Measurements from ENCODE around the gene NKX1-1.

The NKX1-1 gene

GRCh38 chr4:1408418-1408817, 2.2 kb upstream of the NKX1-1 start:
- ChIA-PET CTCF (no interaction called here), POLR2A (no interaction called here)
- DNase-seq (ENCODE audit: low read depth, low spot score): no peak
- no peak for TF ChIP-seq CTCF (IDR thresholded peaks at IDR 0.05; ENCODE audit: insufficient read depth, low read length, missing control alignments)
- no peak overlapping the region for H3K4me3 ChIP-seq (ENCODE audit: low read depth, low read length)

GRCh38 chr4:1407657-1408333, 1.6 kb upstream of the NKX1-1 start:
- POLR2A ChIA-PET: no interaction called here
- no peak for DNase-seq (ENCODE audit: low read depth, low spot score)
- H3K4me3 ChIP-seq (ENCODE audit: low read depth, low read length): no peak overlapping the region
- no peak for TF ChIP-seq CTCF (IDR thresholded peaks at IDR 0.05; ENCODE audit: insufficient read depth, low read length, missing control alignments)
- CTCF ChIA-PET: no interaction called here

GRCh38 chr4:1406981-1407656, 877 bp upstream of the NKX1-1 start:
- CTCF ChIA-PET: no interaction called here
- POLR2A ChIA-PET: no interaction called here

GRCh38 chr4:1405636-1406393, 427 bp downstream of the NKX1-1 start:
- CTCF ChIA-PET: no interaction called here
- no peak for DNase-seq (ENCODE audit: low read depth, low spot score)
- TF ChIP-seq CTCF (IDR thresholded peaks at IDR 0.05; ENCODE audit: insufficient read depth, low read length, missing control alignments): no peak
- H3K4me3 ChIP-seq (ENCODE audit: low read depth, low read length): no peak overlapping the region
- POLR2A ChIA-PET: no interaction called here

More at GRCh38 chr4:1406981-1407656, 877 bp upstream of the NKX1-1 start:
- H3K4me3 ChIP-seq (ENCODE audit: low read depth, low read length): no peak overlapping the region
- no peak for DNase-seq (ENCODE audit: low read depth, low spot score)
- TF ChIP-seq CTCF (IDR thresholded peaks at IDR 0.05; ENCODE audit: insufficient read depth, low read length, missing control alignments): no peak

- CTCF ChIA-PET: no interaction called here
- DNase-seq (ENCODE audit: low read depth, low spot score): no peak
- no peak for TF ChIP-seq CTCF (IDR thresholded peaks at IDR 0.05; ENCODE audit: insufficient read depth, low read length, missing control alignments)
- no peak overlapping the region for H3K4me3 ChIP-seq (ENCODE audit: low read depth, low read length)
- POLR2A ChIA-PET: no interaction called here
Measured at GRCh38 chr4:1405254-1405635, 997 bp downstream of the NKX1-1 start.

GRCh38 chr4:1404573-1405253, 1.5 kb downstream of the NKX1-1 start:
- POLR2A ChIA-PET: no interaction called here
- CTCF ChIA-PET: no interaction called here
- no peak for TF ChIP-seq CTCF (IDR thresholded peaks at IDR 0.05; ENCODE audit: insufficient read depth, low read length, missing control alignments)
- no peak for DNase-seq (ENCODE audit: low read depth, low spot score)
- H3K4me3 ChIP-seq (ENCODE audit: low read depth, low read length): no peak overlapping the region
